Activated CD4-positive, alpha-beta T cell treated with anti-CD3 and anti-CD28 coated beads, Interleukin-2, amount 50 U/mL, for 48 hours (primary cell): ENCODE results near the gene TTC28.
"Not testable (repeated sequence)": the region's sequence is repeated elsewhere in the genome, so short reads cannot be mapped to it uniquely, and the experiment has no call there.

ENCODE experiments used
- DNase-seq, 2 experiments: peaks; one replicate each; pipeline ENCODE4 v3.0.0-alpha.2; 2020

Gene TTC28

GRCh38 chr22:28674121-28674563, 5.5 kb downstream of the TTC28 start:
- peak in 1 of 2 experiments; percentile 14 for DNase-seq

DNA sequence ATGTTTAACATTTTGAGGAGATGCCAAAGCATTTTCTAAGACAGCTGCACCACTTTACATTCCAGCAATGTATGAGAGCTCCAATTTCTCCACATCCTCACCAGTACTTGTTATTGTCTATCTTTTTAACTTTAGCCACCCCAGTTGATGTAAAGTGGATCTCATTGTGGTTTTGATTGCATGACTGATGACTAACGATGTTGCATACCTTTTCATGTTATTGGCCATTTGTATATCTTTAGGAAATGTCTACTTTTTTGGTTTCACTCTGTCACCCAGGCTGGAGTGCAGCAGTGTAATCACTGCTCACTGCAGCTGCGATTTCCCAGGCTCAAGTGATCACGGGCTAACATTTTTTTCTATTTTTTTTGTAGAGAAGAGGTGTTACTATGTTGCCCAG, 8.9 kb downstream of the TTC28 start:
- DNase-seq, result no peak

DNA sequence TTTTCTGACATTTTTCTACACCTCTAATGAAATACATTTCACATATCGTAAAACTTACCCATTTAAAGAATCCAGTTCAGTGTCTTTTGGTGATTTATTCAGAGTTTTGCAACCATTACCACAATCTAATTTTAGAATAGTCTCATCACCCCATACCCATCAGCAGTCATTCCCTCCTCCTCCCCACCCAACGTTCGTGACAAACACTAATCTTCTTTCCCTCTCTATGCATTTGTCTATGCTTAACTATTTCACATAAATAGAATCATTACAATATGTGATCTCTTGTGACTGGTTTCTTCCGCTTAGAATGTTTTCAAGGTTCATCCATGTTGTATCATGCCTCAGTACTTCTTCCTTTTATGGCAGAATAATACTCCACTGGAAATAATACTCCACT, 9.5 kb downstream of the TTC28 start:
- DNase-seq, result no peak

DNA sequence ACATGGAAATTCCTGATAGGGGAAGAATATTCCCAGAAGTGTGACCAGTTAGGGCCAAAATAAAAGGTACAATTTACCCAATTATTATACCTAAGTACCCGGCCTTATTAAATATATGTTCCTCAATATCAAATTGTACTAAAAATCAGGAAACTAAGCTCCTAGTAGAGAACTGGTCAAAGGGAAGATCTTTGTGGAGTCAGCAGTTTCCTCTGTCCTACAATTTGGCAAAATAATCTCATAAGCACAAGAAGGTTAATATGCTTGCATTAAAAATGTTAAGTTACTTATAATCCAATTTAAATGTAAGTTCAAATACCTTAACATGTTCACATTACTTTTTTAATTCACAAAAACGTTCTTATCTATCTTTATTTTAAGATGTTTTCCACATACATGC, 10.3 kb downstream of the TTC28 start:
- no peak for DNase-seq

DNA sequence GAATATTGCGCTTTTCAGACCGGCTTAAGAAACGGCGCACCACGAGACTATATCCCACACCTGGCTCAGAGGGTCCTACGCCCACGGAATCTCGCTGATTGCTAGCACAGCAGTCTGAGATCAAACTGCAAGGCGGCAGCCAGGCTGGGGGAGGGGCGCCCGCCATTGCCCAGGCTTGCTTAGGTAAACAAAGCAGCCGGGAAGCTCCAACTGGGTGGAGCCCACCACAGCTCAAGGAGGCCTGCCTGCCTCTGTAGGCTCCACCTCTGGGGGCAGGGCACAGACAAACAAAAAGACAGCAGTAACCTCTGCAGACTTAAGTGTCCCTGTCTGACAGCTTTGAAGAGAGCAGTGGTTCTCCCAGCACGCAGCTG, 16.1 kb downstream of the TTC28 start:
- DNase-seq, result not testable (repeated sequence)

- no peak for DNase-seq
These were observed 21.2 kb downstream of the TTC28 start for GRCh38 chr22:28658448-28658847.

GRCh38 chr22:28656181-28656580, 23.5 kb downstream of the TTC28 start:
- no peak for DNase-seq

- no peak for DNase-seq
These were observed 29.2 kb downstream of the TTC28 start for GRCh38 chr22:28650463-28650862.

DNA sequence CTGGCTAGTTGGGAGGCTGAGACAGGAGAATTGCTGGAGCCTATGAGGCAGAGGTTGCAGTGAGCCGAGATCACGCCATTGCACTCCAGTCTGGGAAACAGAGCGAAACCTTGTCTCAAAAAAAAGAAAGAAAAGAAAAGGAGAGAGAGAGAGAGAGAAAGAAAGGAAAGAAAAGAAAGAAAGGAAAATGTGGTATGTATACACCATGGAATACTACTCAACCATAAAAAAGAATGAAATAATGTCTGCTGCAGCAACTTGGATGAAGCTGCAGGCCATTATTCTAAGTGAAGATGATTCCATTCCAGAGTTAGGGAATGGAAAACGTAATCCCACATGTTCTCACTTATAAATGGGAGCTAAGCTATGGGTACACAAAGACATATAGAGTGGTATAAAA, 30.8 kb downstream of the TTC28 start:
- DNase-seq, result no peak

GRCh38 chr22:28647216-28647615, 32.4 kb downstream of the TTC28 start:
- no peak for DNase-seq

- DNase-seq, result no peak
These were observed 40.3 kb downstream of the TTC28 start for GRCh38 chr22:28639321-28639720.

- no peak for DNase-seq
These were observed 42.4 kb downstream of the TTC28 start for GRCh38 chr22:28637225-28637624.

- DNase-seq, result no peak
These were observed 49.5 kb downstream of the TTC28 start for GRCh38 chr22:28630177-28630574.

GRCh38 chr22:28629420-28630176, 50.0 kb downstream of the TTC28 start:
- no peak for DNase-seq

- DNase-seq, result no peak
These were observed 50.9 kb downstream of the TTC28 start for GRCh38 chr22:28628766-28629165.

- DNase-seq, result no peak
These were observed 51.8 kb downstream of the TTC28 start for GRCh38 chr22:28627791-28628190.

GRCh38 chr22:28620244-28620922, 59.3 kb downstream of the TTC28 start:
- no peak for DNase-seq

GRCh38 chr22:28619236-28619635, 60.4 kb downstream of the TTC28 start:
- no peak for DNase-seq

- not testable (repeated sequence) for DNase-seq
These were observed 64.2 kb downstream of the TTC28 start for GRCh38 chr22:28615423-28615822.

GRCh38 chr22:28609921-28610320, 69.7 kb downstream of the TTC28 start:
- DNase-seq, result no peak

GRCh38 chr22:28608546-28608945, 71.1 kb downstream of the TTC28 start:
- no peak for DNase-seq

DNA sequence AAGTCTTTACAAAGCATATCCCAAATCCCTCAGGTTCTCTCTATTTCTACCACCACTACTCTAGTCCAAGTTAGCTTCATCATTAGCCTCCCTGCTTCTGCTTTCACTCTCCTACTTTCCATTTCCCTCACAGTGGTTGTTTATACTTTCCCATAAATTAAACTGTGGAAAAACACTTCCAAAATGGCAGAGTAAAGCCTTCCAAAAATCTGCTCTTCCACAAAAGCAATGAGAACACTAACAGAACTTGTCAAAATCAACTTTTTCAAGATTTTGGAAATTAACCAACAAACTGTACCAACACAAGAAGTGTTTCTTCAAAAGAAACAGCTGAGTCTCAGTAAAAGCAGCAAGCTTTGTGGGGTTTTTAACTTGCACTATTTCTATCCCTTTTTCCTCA, 71.8 kb downstream of the TTC28 start:
- DNase-seq, result no peak

GRCh38 chr22:28604966-28605761, 74.5 kb downstream of the TTC28 start:
- DNase-seq, result no peak

GRCh38 chr22:28601915-28602314, 77.7 kb downstream of the TTC28 start:
- DNase-seq, result no peak
